ENCODE data around the gene RASA3. TPM values are rescaled to one million over a fixed set of nuclear protein-coding genes. Genes with fewer than 3 reads are reported as not detected.

The RASA3 gene
- total and polyA plus RNA-seq, 2 of the 4 experiments (the other 2 are of a cell fraction) = 21.0 to 31.4 TPM

- TF ChIP-seq, protein P1, sequence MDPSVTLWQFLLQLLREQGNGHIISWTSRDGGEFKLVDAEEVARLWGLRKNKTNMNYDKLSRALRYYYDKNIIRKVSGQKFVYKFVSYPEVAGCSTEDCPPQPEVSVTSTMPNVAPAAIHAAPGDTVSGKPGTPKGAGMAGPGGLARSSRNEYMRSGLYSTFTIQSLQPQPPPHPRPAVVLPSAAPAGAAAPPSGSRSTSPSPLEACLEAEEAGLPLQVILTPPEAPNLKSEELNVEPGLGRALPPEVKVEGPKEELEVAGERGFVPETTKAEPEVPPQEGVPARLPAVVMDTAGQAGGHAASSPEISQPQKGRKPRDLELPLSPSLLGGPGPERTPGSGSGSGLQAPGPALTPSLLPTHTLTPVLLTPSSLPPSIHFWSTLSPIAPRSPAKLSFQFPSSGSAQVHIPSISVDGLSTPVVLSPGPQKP (IDR thresholded peaks at IDR 0.05; ENCODE audit: borderline replicate concordance, low read depth, low read length) = no peak
- TF ChIP-seq RCOR1 (IDR thresholded peaks at IDR 0.05; ENCODE audit: insufficient replicate concordance, low read length) (no peak), MXI1 (IDR thresholded peaks at IDR 0.05; ENCODE audit: borderline replicate concordance, low read depth, low read length) (no peak), RFX5 (IDR thresholded peaks at IDR 0.05; ENCODE audit: low read depth, low read length) (no peak), USF2 (IDR thresholded peaks at IDR 0.05; ENCODE audit: low read depth, low read length) (no peak), NFE2L2 (IDR thresholded peaks at IDR 0.05; ENCODE audit: low read depth, low read length) (no peak), MAFK (IDR thresholded peaks at IDR 0.05; ENCODE audit: low read depth, low read length) (no peak), MAZ (IDR thresholded peaks at IDR 0.05; ENCODE audit: borderline replicate concordance, low read depth, low read length) (no peak), FOS (IDR thresholded peaks at IDR 0.05; ENCODE audit: low read depth, low read length) (no peak), RAD21 (IDR thresholded peaks at IDR 0.05; ENCODE audit: low read length) (no peak), CHD1 (IDR thresholded peaks at IDR 0.05; ENCODE audit: low read depth, low read length) (no peak), SMC3 (IDR thresholded peaks at IDR 0.05; ENCODE audit: low read depth, low read length) (no peak), BHLHE40 (IDR thresholded peaks at IDR 0.05; ENCODE audit: low read depth, low read length) (no peak), POLR2A (IDR thresholded peaks at IDR 0.05; ENCODE audit: low read depth, low read length) (no peak)
- TF ChIP-seq, protein P2, sequence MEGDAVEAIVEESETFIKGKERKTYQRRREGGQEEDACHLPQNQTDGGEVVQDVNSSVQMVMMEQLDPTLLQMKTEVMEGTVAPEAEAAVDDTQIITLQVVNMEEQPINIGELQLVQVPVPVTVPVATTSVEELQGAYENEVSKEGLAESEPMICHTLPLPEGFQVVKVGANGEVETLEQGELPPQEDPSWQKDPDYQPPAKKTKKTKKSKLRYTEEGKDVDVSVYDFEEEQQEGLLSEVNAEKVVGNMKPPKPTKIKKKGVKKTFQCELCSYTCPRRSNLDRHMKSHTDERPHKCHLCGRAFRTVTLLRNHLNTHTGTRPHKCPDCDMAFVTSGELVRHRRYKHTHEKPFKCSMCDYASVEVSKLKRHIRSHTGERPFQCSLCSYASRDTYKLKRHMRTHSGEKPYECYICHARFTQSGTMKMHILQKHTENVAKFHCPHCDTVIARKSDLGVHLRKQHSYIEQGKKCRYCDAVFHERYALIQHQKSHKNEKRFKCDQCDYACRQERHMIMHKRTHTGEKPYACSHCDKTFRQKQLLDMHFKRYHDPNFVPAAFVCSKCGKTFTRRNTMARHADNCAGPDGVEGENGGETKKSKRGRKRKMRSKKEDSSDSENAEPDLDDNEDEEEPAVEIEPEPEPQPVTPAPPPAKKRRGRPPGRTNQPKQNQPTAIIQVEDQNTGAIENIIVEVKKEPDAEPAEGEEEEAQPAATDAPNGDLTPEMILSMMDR (conservative IDR thresholded peaks at IDR 0.05; ENCODE audit: low read depth, low read length) = no peak
- Histone ChIP-seq H3K79me1 (ENCODE audit: low read depth in 1 of 2, low read length in 2 of 2) (no peaks in the 10 kb centered on the region), H4K8ac (ENCODE audit: low read depth in 2 of 2, low read length in 2 of 2) (no peak overlapping the region), H3K27me3 (ENCODE audit: control insufficient read depth, insufficient read depth, low read length) (peaks cover 47% of the 10 kb centered on the region), H3K4me3 (ENCODE audit: insufficient read depth, low read depth, low read length) (no peak overlapping the region), H3K4me2 (ENCODE audit: low read depth, low read length) (no peak overlapping the region), H3K9me1 (ENCODE audit: insufficient read depth, low read length) (no peaks in the 10 kb centered on the region), H2AFZ (replicated peaks; ENCODE audit: low read length, poor library complexity) (no peak overlapping the region), H4K5ac (ENCODE audit: low read depth, low read length) (no peak overlapping the region), H4K91ac (ENCODE audit: insufficient read depth, low read depth, low read length) (no peak overlapping the region), H2AK9ac (replicated peaks; ENCODE audit: low read depth, low read length, poor library complexity) (no peak overlapping the region), H4K20me1 (ENCODE audit: insufficient read depth, low read length) (no peaks in the 10 kb centered on the region; the same call in 1 of the 2 replicates), H2AK5ac (ENCODE audit: low read depth, low read length) (no peak overlapping the region), H3K18ac (ENCODE audit: low read depth, low read length) (no peak overlapping the region), H3K14ac (replicated peaks; ENCODE audit: low read depth, low read length) (no peak overlapping the region), H3K9me3 (ENCODE audit: control insufficient read depth, insufficient read depth, low read length) (no peaks in the 10 kb centered on the region; the same call in 1 of the 2 replicates), H3K27ac (ENCODE audit: insufficient read depth, low read length) (no peak overlapping the region), H2BK20ac (ENCODE audit: low read depth, low read length) (no peak overlapping the region), H2BK120ac (ENCODE audit: low read depth, low read length) (no peak overlapping the region), H3K4me1 (ENCODE audit: control insufficient read depth, insufficient read depth, low read length) (peaks cover 2% of the 10 kb centered on the region; the same call in 1 of the 2 replicates), H3K4ac (ENCODE audit: low read depth, low read length) (no peak overlapping the region), H3K56ac (ENCODE audit: extremely low read depth, insufficient read depth, low read length) (no peak overlapping the region), H3K36me3 (ENCODE audit: control insufficient read depth, insufficient read depth, low read length) (no peaks in the 10 kb centered on the region), H3K23ac (ENCODE audit: low read depth, low read length) (no peak overlapping the region), H2BK5ac (ENCODE audit: low read depth, low read length, poor library complexity, severe bottlenecking) (no peak overlapping the region), H2BK15ac (ENCODE audit: low read depth, low read length) (no peak overlapping the region), H3K9ac (ENCODE audit: low read depth, low read length) (no peak overlapping the region)
- BruUV-seq (replicated peaks) = no TSS peak
- ChIA-PET POLR2A (ENCODE audit: unreplicated experiment) (no interaction called here), CTCF (no interaction called here)
- dilution Hi-C loops (cut with HindIII; ENCODE audit: low sequenced_read_pairs, unreplicated experiment) = no loop called here
- DNase-seq (no peak), ATAC-seq (ENCODE audit: low read depth) (no peak)
- in situ Hi-C loops (cut with MboI; ENCODE audit: low sequenced_read_pairs) = no loop called here
- intact Hi-C loops (cut with micrococcal nuclease) = no loop called here
- WGBS, 2 experiments (ENCODE audit: extremely low coverage in 2 of 2, insufficient read length in 1 of 2) = 92% methylated on average over 2 of the region's 14 CpGs; no CpG with 5 or more reads in 1 of the 2 experiments
Measured at GRCh38 chr13:114164053-114164452, 31.6 kb upstream of the RASA3 start.

All from IMR-90 (cell line).